ENCODE measurements around the gene GDPD5. TPM values are rescaled to one million over a fixed set of nuclear protein-coding genes. Genes with fewer than 3 reads are reported as not detected.

Gene GDPD5
- total and polyA plus RNA-seq, 10 of the 15 experiments (the other 5 are each of a cell fraction or from before 2014, with no cell fraction given): 0.10 to 30.0 (median 6.7) TPM

- SMC1A ChIA-PET (ENCODE audit: uncharacterized antibody, unreplicated experiment): interaction anchor here (3.2 kb wide), 1 partner anchor 48 kb away, joined by 8 read pairs; no protein-coding TSS in a partner anchor
- Histone ChIP-seq H3K9ac (ENCODE audit: control insufficient read depth, insufficient read depth, low read length) (no peak overlapping the region), H3K36me3 (ENCODE audit: control insufficient read depth in 2 of 2, insufficient read depth in 2 of 2, low read length in 1 of 2) (no peaks in the 10 kb centered on the region; a peak in 1 of 4 replicates), H2AFZ (ENCODE audit: control insufficient read depth, low read depth, low read length) (no peak overlapping the region), H3K4me3 (no peak overlapping the region), H4K20me1 (ENCODE audit: control insufficient read depth, insufficient read depth) (no peaks in the 10 kb centered on the region), H3K79me2 (ENCODE audit: control insufficient read depth, insufficient read depth, low read length) (no peaks in the 10 kb centered on the region), H3K9me3 (replicated peaks; ENCODE audit: control insufficient read depth, insufficient read depth, low read length) (no peaks in the 10 kb centered on the region), H3K27ac (ENCODE audit: control insufficient read depth, insufficient read depth) (no peak overlapping the region), H3K4me1 (ENCODE audit: control insufficient read depth, insufficient read depth, low read length) (no peaks in the 10 kb centered on the region), H3K27me3 (replicated peaks in 1 of 2; ENCODE audit: control insufficient read depth in 2 of 2, insufficient read depth in 2 of 2, low read length in 1 of 2) (no peaks in the 10 kb centered on the region), H3K4me2 (ENCODE audit: control insufficient read depth, insufficient read depth) (no peak overlapping the region)
- no peak for DNase-seq (ENCODE audit: low read depth, low spot score)
- POLR2A ChIA-PET: no interaction called here
- FAIRE-seq: no peak
- BruUV-seq (replicated peaks): no TSS peak
- CTCF ChIA-PET: interaction anchor here (0.6 to 1.2 kb wide), 3 partner anchors 18 to 1086 kb away, joined by 3 to 4 read pairs (median 3); no protein-coding TSS in a partner anchor
- ATAC-seq: no peak
- in situ Hi-C loops (cut with MboI) (no loop called here), intact Hi-C loops (cut with micrococcal nuclease; ENCODE audit: unreplicated experiment) (no loop called here)
- WGBS (ENCODE audit: insufficient coverage, insufficient replicate concordance, low lambda C conversion rate, missing lambda C conversion rate): 52% methylated on average over 6 of the region's 6 CpGs
- RAD21 ChIA-PET (ENCODE audit: unreplicated experiment): no interaction called here
- TF ChIP-seq BCLAF1 (IDR thresholded peaks at IDR 0.05): no peak
- TF ChIP-seq ZBED1 (IDR thresholded peaks at IDR 0.05; ENCODE audit: borderline replicate concordance): no peak
- TF ChIP-seq ZNF592 (IDR thresholded peaks at IDR 0.05): no peak
- TF ChIP-seq GABPA (IDR thresholded peaks at IDR 0.05; ENCODE audit: low read depth): no peak
- no peak for TF ChIP-seq TCF3 (IDR thresholded peaks at IDR 0.05; ENCODE audit: borderline replicate concordance, insufficient read depth, low read depth, low read length)
- no peak for TF ChIP-seq NKRF (conservative IDR thresholded peaks at IDR 0.05)
- no peak for TF ChIP-seq EP300 (IDR thresholded peaks at IDR 0.05; ENCODE audit: borderline replicate concordance in 1 of 2, control insufficient read depth in 1 of 2, low read depth in 2 of 2, low read length in 2 of 2)
- TF ChIP-seq CBX3 (IDR thresholded peaks at IDR 0.05; ENCODE audit: borderline replicate concordance, low read depth): no peak
- TF ChIP-seq NFIC (IDR thresholded peaks at IDR 0.05; ENCODE audit: low read depth, low read length): no peak
Observed at GRCh38 chr11:75469785-75470405, 55.8 kb downstream of the GDPD5 start.
